ENCODE results near the gene SLC6A1. TPM values are rescaled to one million over a fixed set of nuclear protein-coding genes. Genes with fewer than 3 reads are reported as not detected.

SLC6A1 gene
- polyA plus RNA-seq (2012; ENCODE audit: insufficient read length, low read depth) = not detected

DNA sequence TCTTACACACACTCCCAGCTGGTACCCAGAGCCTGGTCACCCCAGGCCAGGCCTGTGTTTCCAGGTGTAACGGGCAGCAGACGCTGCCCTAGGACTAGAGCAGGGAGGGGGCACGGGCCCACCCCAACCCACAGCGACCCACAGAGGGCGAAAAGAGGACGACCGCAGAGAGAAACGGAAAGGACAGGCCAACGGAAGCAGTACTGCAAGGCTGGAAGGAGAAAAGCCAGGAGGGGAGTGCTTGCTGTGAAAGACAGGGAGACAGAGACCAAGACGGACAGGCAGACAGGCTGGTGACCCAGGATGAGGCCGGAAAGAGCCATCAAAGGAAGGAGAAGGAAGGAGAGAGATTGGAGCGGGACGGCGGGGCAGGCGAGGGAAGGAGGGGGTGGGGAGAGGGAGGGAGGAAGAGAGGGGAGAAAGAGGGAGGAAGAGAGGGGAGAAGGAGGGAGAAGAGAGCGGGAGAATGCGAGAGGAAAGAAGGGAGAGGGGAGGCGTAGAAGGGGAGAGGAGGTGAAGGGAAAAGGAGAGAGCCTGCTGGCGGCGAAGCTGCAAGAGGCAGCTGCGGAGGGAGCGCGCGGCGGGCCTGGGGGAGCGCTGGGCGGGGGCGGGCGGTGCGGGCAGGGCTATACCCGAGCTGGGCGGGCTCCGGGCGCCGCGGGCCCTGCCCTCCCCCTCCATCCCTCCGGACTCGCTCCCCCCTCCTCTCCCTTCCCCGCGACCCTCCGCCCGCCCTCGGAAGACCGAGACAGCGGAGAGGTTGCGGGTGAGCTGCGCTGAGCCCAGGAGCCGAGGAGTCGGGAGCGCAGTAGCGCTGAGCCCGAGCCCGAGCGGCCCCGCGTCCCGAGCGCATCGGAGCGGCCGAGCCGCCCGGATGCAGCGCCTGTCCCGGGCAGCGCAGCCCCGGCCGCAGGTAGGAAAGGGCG is at the start of gene SLC6A1:
SLC6A1 (plus strand) TSS at position 732 of the 926 bp plus-strand sequence. CDS start 24,464 bp downstream, outside the sequence.
- TF ChIP-seq POLR2AphosphoS5 (IDR thresholded peaks at IDR 0.05; ENCODE audit: low read depth, low read length) (no peak), SIN3A (IDR thresholded peaks at IDR 0.05; ENCODE audit: borderline replicate concordance, insufficient read depth, low read length) (no peak), FOXP2 (optimal IDR thresholded peaks at IDR 0.05; ENCODE audit: borderline replicate concordance, extremely low read depth, extremely low read length, insufficient read depth) (no peak), TAF1 (IDR thresholded peaks at IDR 0.05; ENCODE audit: borderline replicate concordance, insufficient read depth, low read length) (no peak), REST (IDR thresholded peaks at IDR 0.05; ENCODE audit: insufficient read depth in 1 of 2, low read depth in 2 of 2, low read length in 2 of 2) (no peak)

GRCh38 chr3:10944866-10945265 is 47.7 kb upstream of the SLC6A1 start:
- TF ChIP-seq POLR2AphosphoS5 (IDR thresholded peaks at IDR 0.05; ENCODE audit: low read depth, low read length) = no peak
- TF ChIP-seq SIN3A (IDR thresholded peaks at IDR 0.05; ENCODE audit: borderline replicate concordance, insufficient read depth, low read length) = no peak
- no peak for TF ChIP-seq TAF1 (IDR thresholded peaks at IDR 0.05; ENCODE audit: borderline replicate concordance, insufficient read depth, low read length)

GRCh38 chr3:10945683-10946287 is 46.8 kb upstream of the SLC6A1 start:
- no peak for TF ChIP-seq REST (IDR thresholded peaks at IDR 0.05; ENCODE audit: insufficient read depth in 1 of 2, low read depth in 2 of 2, low read length in 2 of 2)
- TF ChIP-seq POLR2AphosphoS5 (IDR thresholded peaks at IDR 0.05; ENCODE audit: low read depth, low read length) = no peak

GRCh38 chr3:10946526-10946925 is 46.0 kb upstream of the SLC6A1 start:
- TF ChIP-seq FOXP2 (optimal IDR thresholded peaks at IDR 0.05; ENCODE audit: borderline replicate concordance, extremely low read depth, extremely low read length, insufficient read depth) = no peak
- no peak for TF ChIP-seq POLR2AphosphoS5 (IDR thresholded peaks at IDR 0.05; ENCODE audit: low read depth, low read length)
- TF ChIP-seq TAF1 (IDR thresholded peaks at IDR 0.05; ENCODE audit: borderline replicate concordance, insufficient read depth, low read length) = no peak
- TF ChIP-seq SIN3A (IDR thresholded peaks at IDR 0.05; ENCODE audit: borderline replicate concordance, insufficient read depth, low read length) = no peak
- no peak for TF ChIP-seq REST (IDR thresholded peaks at IDR 0.05; ENCODE audit: insufficient read depth in 1 of 2, low read depth in 2 of 2, low read length in 2 of 2)

DNA sequence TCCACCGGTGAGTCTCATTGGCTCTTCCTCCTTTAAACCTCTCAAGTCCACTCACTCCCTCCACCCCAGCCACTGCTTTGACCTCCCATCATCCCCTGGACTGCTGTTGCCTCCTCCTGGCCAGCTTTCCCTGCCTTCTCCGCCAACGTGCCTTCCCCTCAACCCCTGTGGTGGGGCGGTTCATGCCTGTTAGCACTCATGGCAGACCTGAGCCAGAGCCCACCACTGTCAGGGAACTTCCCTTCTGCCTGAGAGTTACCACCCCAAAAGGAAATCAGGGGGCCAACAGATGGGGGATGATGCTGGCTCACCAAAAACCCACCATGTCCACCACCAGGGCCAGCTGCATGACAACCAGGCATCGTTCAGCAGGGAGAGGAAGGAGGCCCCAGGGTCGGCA is 44.2 kb upstream of the SLC6A1 start:
- TF ChIP-seq POLR2AphosphoS5 (IDR thresholded peaks at IDR 0.05; ENCODE audit: low read depth, low read length) (no peak), REST (IDR thresholded peaks at IDR 0.05; ENCODE audit: insufficient read depth in 1 of 2, low read depth in 2 of 2, low read length in 2 of 2) (no peak)

Measured in PFSK-1 (cell line).